Glomerular endothelial cell (primary cell): Measurements from ENCODE around the gene KCNJ10. TPM values are rescaled to one million over a fixed set of nuclear protein-coding genes. Genes with fewer than 3 reads are reported as not detected.

ENCODE experiments used
- DNase-seq: peaks from one replicate; pipeline ENCODE4 v3.0.0-alpha.2; 2011; ENCODE audit warnings: low read depth, low spot score; ENCODE audit errors: extremely low read depth
- total RNA-seq: library from RNA; depleted of rRNA; stranded (reverse); fragments of >200 nt; gene quantifications from 2 replicates; pipeline ENCODE4 v1.2.3, GENCODE V29; 2015

The KCNJ10 gene
- total RNA-seq, 1 donor from 2014 or later = not detected

DNA sequence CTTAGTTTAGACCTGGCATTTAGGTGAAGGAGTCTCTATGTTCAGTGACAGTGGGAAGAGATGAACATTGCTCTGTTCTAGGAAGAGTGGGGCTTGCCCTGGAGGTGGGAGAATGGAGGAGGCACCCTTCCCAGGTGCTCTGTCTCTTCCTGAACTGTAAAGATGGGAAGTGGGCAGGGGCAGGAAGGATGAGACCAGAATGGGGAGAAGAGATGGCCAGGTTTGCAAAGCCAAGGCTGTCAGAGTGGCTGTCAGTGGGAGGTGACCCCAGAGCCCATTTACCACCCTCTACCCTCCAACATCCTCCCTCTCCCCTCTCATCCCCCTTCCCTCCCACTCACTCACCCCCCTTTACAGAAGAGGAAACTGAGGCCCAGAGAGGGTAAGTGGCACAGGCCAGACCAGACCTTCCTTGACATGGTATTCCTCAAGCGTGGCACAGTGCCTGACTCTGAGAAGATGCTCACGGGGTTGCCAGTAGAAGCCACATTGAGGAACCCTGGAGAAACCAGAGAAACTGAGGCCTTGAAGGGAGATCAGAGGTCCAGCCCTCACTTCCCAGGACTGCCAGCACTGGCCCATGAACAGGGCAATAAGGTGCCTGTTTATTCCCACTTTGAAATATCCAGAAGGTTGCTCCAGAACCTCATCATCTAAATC, 29.9 kb upstream of the KCNJ10 start:
- no peak for DNase-seq

DNA sequence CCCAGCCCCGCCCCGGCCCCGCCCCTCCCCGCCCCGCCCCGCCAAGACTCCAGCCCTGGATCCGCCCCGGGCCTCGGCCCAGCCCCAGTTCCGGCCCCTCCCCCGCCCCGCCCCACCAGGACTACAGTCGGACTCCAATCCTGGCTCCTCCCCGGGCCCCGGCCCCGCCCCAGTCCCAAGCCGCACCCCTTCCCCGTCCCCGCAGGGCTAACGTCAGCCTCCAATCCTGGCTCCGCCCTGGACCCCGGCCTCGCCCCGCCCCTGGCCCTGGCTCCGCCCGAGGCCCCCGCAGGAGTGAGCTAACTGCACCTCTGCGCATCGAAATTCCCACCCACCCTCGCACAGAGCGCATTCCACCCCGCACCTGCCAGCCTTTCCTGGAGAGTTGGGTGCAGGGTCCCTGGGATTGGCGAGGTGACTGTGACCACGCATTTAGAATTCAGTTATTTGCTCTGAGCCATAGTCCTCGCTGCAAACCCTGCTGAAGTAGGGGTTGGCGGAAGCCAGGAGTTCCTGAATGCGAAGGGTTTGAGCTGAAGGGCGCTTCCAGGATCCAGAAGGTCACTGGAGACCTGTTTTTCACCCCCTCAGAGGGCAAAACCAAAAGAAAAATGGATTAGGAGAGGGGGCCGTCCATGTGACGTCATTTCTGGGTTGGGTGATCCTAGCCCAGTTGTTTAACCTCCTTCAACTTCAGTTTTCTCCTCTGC, 29.0 kb upstream of the KCNJ10 start:
- DNase-seq = no peak

DNA sequence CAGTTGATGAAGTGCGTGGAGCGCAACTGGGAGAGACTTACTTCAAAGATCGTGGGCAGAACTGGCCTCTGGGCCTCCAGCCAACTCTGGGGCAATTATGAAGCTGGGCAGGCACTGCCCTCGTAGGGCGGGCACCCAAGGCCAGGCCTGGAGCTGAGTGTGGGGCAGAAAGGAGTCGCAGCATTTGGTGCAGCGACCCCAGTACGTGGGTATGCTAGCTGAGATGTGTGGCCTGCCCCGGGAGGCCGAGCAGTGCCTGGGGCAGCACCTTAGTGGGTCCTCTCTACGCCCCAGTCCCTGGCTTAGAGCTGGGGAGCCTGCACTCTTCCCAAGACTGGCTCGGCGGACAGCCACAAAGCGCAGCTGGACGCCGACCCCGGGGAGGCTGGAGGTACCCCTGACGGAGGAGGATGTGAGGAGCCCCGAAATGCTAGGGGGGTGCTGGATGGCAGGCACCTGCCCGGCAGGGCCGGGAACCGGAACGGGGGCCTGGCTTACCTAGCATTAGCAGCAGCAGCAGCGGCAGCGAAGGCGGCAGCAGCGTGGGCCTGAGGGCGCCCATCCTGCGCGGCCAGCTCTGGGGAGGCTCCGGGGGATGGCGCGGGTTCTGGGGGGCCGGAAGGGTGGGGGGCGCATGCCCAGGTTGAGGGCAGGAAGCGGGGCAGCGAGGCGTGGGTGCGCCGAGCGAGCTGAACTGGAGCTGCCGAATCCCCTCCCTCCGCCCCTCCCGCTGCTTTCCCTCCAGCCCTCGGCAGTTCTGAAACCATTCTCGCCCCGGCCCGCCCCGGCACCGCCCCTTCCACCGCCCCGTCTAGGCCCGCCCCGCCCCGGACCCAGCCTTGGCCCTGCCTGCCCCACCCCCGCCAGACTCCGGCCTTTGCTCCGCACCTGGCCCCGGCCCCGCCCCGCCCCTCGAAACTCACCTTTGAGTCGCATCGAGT, 28.2 kb upstream of the KCNJ10 start, which contains the start of gene IGSF8:
Gene IGSF8 (minus strand): TSS at position 709 of the 941 bp plus-strand sequence. CDS start 147 bp downstream, at position 562.
- DNase-seq = no peak

DNA sequence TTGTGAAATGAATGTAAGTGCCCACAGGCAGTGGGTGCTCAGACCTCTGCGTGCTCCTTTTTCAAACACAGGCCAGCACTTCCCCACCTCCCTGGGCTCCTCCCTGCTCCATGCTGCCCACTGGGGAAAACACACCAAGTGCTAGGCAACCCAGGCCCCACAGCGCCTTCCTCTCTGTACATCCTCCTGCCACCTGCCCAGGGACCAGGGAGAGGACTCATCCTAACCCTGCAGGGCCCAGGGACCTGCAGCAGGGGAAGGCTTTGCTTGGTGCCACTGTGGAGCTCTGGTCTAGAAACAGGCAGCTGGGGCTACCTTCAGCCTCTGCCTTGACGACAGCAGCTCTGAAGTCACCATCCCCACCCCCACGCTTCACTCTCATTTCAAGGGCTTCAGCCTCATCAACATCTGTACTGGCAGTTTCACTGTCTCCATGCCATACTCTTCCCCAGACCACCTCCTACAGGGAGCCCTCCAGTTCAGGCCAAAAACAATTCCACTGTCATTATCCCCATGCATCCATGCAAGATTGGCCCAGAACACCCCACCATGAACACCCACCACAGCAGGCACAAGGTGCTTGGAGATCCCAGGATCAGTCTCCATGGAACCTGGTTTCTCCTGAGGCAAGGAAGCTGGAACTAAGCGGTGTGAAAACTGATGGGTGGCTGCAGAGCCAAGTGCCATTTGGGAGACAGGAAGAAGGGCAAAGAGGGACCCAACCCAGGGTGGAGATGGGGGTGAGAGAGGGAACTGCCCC, 27.4 kb upstream of the KCNJ10 start:
- no peak for DNase-seq

DNA sequence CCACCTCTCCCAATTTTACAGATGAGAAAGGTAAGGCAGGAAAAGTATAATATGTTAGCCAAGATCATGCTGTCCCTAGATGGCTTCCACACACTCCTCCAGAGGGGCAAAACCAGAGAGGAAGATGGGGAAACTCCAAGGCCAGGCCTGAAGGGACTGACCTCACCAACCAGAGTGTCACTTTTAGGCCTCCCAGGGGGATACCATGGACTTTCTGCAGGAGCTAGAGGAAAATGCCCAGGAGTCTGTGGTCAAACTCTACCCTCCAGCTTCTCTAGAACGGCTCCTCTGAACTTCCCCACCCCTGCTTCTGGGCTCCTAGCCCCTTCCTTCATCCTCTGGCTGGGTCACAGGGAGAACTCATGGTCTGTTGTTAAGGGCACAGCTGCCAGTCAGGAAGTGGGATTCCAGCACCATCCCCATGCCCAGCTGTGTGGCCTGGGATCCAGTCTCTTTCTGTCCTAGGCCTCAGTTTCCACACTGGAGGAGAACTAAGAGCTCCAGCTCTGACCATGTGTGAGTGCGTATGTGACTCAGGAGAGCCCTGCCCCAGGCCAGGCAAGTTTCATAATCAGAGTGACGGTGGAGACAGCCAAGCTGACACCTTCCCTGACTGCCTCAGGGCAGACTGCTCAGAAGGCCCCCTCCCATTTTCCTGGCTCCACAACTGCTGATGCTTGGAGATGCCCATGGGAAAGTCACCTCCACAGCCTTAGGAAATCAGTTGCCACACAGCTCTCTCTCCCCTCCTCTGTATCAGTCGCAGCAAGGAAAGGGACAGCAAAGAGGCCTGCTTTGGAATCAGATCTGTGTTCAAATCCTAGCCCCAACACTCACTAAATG, 26.5 kb upstream of the KCNJ10 start:
- no peak for DNase-seq

DNA sequence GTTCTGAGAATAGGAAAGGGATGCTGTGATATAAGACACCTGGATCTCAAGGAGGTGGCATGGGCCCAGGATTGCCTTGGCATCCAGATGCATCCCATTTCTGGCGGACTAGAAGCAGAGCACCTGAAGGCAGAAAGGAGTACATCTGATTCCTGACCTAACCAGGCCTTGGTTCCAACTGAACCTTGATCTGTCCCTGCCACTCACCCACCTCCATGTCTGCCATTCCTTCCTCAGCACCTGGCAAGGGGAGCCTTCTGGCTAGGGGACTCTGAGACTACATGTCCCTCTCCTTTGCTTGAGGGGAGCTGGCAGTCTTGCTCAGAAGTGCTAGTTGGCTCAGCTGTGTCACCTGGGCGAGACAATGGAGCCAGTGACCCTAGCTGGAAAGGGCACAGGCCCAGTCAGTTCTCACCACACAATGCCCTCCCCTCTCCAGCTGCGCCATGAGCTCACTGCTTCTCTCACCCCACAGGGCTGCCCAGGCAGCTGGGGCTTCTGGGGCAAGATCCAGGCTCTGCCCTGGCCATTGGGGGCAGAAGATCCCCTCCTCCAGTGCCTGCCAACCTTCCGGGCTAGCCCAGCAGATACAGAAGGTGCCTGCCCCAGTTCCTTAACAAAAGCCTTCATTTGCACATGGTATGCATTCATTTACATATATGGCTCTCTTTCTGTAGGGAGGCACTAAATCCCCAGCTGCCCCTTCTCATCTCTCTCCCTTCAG, 25.6 kb upstream of the KCNJ10 start:
- no peak for DNase-seq

DNA sequence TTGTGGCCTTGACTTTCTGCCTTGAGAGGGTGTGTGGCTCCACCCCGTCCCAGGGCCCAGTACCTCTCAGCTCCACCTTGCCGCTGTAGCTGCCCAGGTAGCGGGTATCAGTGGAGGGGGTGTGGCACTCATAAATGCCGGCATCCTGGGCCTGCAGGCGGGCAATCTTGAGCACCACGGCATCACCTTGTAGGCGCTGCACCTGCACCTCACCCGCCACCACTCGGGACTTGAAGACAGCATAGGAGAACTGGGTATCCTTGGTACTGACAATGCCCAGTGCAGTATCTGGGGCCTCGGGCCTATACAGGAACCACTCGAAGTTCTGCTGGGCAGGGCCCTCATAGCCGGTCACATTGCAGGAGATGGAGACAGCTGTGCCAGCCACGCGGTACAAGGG, 24.8 kb upstream of the KCNJ10 start:
- DNase-seq = no peak

DNA sequence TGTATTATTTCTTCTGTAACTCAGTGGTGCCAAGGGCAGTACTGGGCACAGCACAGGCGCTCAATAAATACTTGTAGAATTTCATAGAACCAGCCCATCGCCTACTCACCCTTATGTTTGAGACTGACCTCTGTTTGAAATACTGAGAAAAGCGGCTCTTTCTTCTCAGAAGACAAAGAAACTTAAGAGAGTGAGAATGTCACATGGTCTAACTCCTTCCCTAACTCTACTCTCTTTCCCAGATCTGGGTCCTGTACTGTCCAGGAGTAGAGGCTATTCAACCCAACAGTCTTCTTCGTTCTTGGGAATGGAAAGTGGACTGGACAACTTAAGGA, 24.3 kb upstream of the KCNJ10 start:
- no peak for DNase-seq

DNA sequence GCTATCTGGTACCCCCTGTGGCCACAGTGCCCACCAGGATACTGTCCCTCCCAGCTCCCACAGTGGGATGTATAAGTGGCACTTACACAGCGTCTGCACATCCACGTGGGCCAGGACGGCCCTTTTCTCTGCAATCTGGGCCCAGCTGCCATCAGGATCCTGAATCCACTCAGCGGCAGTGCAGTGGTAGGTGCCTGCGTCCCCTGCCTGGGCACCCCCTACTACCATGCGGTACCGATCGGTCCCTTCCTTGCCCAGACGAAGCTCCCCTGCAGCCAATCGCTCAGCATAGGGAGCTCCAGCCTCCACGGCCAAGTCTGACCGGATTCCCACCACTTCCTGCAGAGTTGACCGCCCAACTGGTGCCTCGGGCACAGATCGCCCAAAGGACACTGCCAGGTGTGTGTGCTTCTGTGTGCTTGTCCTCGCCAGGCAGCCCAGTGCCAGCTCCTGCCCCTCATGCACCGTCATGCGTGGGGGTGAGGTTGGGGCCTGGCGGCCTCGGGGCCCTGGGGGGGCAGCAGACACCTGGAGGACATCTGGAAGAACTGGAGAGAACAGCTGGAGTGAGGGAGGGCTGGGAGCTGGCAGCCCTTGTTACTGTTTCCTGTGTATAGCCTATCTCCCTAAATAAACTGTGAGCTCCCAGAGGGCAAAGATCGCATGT, 23.8 kb upstream of the KCNJ10 start:
- no peak for DNase-seq

DNA sequence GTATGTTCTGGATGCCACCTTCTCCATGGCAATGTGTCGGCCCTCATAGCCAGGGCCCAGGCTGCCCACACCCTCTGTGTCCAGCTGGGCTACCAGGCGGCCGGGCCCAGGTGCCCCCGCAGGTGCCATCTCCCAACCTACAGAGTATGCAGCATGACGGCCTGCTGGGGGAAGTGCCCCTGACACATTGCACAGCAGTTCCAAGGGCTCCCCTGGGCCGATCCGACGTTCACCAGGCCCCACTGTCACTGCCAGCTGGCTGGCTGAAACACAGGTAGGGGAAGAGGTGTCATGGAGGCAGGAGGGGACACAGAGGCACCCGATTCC, 23.1 kb upstream of the KCNJ10 start:
- no peak for DNase-seq

DNA sequence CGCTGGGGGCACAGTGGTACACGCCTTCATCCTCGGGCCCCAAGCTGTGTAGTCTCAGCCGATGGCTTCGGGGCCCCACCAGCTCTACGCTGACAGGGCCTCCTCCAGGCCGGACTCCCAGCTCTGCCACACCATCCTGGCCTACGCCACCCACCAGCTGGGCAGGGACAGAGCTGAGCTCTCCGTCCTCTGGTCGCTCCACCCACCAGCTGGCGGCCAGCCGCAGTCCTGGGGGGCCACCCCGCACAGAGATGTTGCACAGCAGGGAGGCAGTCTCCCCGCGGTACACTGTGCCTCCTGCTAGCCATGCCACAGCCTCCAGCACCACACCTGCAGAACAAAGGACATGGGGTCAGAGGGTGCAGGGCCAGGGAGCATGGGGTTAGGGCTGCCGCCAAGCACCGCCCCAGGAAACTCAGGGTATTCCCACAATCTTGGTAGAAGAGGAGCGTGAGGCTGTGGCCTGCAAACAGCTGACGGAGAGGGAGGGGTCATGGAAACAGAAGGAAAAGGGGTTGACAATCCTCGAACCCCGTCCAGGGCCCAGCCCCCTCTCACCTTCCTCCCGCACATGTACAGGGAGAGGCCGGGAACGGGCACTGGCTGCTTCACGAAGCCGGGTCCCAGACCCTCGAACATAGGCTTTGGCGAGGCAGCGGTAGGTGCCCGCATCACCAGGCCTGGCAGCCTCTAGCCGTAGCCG, 22.6 kb upstream of the KCNJ10 start:
- DNase-seq = no peak

DNA sequence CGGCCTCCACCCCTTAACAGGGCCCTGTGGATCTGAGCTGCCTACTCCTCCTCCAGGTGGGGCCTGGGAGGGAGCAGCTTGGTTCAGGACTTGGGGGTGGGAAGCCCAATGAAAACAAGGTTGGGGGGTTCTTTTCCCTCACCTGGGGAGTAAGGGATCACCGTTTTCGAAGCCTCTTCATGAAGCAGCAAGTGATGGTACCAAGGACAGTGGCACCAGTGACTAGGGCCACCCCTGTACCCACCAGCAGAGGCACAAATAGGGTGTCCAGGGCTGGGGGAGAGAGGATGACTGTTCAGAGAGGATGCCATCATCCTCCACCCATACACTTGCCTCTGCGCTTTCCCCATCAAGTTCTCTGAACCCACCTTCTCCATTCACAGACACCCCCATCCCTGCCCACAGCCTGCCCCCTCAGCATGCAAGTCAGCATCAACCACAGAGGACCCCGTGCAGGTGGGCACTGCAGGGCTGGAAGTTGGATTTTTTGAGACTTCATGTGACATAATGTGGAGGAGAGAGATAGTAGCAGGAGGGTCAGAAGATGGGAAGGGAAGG, 21.8 kb upstream of the KCNJ10 start:
- DNase-seq = no peak

DNA sequence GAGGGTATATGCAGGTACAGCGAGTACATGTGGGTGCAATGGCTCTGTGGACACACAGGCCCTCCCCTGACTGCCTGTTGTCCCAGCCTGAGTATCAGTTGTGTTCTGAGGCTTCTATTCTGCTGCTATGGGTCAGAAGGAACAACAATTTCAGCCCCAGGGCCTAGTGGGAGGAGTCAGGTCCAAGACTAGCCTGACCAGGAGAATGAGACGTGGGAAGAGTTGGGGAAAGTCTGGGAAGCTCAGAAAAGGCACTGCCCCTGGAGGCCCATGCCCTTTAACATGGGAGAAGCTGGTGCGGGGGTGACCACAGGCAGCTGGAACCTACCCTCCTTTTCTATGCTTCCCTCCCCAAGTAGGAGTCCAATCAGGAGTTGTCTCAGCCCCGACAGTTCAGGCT, 20.8 kb upstream of the KCNJ10 start:
- no peak for DNase-seq

DNA sequence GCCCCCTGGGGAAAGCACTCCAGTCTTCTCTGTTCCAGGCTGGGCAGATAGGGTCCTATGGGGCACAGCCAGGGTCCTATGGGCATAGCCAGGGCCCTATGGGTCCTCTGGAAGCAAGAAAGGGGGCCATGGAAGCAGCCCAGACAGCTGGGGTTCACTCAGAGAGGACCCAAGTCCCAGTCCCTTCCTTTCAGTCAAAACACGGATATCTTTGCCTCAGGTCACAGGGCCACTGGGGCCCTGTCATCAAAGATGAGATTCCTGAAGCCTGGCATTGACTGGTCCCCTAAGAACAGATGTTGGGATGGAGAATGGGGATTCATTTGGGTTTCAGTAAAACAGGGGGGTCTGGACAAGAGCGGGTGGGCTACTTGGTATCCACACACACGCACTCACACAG, 19.9 kb upstream of the KCNJ10 start:
- no peak for DNase-seq

DNA sequence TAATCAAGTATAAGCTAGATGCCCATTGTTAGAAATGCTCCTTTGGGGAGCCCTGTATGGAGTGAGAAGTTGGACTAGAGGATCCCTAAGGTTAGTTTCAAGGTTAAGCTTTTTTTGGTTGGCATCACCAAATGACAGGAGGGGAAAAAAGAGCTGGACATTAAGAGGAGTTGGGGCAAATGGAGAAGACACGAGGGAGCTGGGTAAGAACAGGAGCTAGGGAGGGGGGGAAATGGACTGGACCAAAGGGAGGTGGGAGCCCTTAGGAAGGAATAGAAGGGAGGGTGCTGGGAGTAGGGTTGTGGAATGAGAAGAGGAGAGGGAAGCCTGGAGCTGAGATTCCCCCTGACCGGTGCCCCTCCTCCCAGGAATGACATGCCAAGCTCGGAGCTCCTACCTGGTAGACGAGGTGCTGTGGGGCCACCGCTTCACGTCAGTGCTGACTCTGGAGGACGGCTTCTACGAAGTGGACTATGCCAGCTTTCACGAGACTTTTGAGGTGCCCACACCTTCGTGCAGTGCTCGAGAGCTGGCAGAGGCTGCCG, 17.2 kb upstream of the KCNJ10 start:
- DNase-seq = no peak

DNA sequence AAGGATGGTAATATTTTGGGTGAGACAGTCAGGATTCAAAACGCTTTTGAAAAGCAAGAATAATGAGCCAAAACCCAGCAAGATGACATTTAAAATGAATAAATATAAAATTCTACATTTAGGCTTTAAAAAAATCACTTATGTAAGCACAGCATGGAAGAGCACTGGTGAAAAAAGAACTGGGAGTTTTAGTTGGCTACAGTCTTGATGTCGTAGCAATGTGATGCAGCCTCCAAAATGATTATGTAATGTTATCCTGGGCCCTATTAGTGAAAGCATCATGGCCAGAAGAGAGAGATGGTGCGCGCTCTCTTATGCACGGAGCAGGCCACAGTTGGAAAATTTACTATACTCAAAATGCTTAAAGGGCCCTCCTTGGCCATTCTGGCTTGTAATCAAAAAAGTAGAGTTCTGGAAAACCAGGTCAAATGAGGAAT, 16.5 kb upstream of the KCNJ10 start:
- no peak for DNase-seq

DNA sequence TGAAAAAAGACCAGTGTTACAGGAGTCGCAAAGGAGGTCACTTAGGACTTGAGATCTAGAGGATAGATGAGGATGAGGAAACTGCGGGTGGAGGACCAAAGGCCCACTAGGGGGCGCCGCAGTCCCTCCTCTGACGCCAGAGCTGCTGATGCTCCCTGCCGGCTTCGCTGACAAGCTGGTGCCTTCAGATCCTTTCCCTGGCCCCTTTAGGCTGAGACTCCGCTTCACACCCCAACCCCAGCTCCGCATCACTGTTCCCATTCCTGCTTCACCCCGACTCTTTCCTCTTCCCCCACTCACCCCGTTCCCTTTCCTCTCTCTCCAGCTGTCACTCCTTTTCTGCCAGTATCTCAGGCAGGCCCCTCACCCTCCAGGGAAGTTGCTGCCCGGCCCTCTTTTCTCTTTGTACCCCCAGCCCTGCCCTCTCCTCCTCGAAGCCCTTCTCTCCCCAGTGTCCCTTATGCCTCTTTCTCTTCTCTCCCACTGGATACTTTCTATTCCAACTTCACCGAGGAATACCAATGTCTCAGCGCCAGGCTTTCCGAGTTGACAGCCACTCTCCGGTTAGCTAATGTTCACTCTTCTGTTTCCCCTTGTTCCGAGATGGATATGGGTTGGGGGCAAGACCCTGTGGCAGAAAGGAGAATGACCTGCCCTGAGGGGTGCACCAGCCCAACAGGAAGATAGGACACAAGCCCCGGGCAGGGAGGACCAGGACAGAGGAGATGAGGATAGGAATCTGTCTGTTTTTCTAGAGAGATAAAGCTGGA, 15.9 kb upstream of the KCNJ10 start:
- DNase-seq = no peak
